Measurements from ENCODE around the gene RNF32.

DNA sequence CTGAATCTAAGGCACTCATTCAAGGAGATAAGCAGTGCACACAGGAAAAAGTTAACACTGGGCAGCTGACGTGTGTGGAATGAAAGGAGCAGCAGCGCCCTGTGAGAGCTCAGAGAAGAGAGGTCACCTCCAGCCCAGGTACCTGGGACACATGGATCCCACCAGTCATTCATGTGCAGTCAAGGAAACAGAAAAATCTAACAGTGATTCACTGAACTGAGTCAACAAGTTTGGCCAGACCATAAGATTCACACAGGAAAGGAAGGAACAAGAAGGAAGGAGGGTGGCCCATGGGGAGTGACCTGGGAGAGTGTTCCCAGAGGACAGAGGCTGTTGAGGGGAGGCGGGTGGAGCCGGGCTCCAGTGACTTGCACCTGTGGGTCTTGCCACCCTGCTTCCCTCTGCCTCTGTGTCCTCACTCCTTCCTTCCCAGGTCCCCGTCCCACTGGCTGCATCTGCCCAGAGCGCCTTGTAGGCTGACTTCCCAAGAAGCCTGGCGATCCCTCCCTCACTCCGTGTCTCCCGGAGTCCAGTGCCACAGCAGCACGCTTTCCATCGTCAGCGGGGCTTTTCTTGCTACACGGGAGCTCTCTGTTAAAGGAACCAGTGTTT is 27.7 kb downstream of the RNF32 start:
- TF ChIP-seq, protein P1, sequence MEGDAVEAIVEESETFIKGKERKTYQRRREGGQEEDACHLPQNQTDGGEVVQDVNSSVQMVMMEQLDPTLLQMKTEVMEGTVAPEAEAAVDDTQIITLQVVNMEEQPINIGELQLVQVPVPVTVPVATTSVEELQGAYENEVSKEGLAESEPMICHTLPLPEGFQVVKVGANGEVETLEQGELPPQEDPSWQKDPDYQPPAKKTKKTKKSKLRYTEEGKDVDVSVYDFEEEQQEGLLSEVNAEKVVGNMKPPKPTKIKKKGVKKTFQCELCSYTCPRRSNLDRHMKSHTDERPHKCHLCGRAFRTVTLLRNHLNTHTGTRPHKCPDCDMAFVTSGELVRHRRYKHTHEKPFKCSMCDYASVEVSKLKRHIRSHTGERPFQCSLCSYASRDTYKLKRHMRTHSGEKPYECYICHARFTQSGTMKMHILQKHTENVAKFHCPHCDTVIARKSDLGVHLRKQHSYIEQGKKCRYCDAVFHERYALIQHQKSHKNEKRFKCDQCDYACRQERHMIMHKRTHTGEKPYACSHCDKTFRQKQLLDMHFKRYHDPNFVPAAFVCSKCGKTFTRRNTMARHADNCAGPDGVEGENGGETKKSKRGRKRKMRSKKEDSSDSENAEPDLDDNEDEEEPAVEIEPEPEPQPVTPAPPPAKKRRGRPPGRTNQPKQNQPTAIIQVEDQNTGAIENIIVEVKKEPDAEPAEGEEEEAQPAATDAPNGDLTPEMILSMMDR (IDR thresholded peaks at IDR 0.05), result no peak
- TF ChIP-seq EP300 (IDR thresholded peaks at IDR 0.05) (no peak), POLR2A (IDR thresholded peaks at IDR 0.05) (no peak)

Measured in upper lobe of left lung (tissue), 4 donors.